Immature natural killer cell (primary cell): ENCODE results near the gene PSTK. TPM values are rescaled to one million over a fixed set of nuclear protein-coding genes. Genes with fewer than 3 reads are reported as not detected.
A peak's percentile ranks its signal among the peaks of the same experiment; 100 is the strongest.

Source experiments
- DNase-seq, 3 donors: peaks; one replicate each; pipeline ENCODE4 v3.0.0; 2022; ENCODE audit warnings: mixed read lengths in 1 of 3
- H3K27ac Mint-ChIP-seq, 6 donors: one replicate each; pipeline ENCODE4 v1.8.0; 2020; ENCODE audit warnings: mixed read lengths in 6 of 6, mild to moderate bottlenecking in 5 of 6, inconsistent platforms in 4 of 6, moderate library complexity in 3 of 6
- H3K27me3 Mint-ChIP-seq, 3 donors: one replicate each; pipeline ENCODE4 v1.8.0; 2020 to 2021; ENCODE audit warnings: low read depth in 3 of 3, mild to moderate bottlenecking in 3 of 3, mixed read lengths in 3 of 3, moderate library complexity in 3 of 3, inconsistent platforms in 1 of 3
- H3K36me3 Mint-ChIP-seq, 3 donors: one replicate each; pipeline ENCODE4 v1.8.0; 2020; ENCODE audit warnings: mixed read lengths in 3 of 3, inconsistent platforms in 2 of 3, mild to moderate bottlenecking in 2 of 3
- H3K4me1 Mint-ChIP-seq, 2 donors: one replicate each; pipeline ENCODE4 v1.8.0; 2020; ENCODE audit warnings: inconsistent platforms in 2 of 2, mild to moderate bottlenecking in 2 of 2, mixed read lengths in 2 of 2, moderate library complexity in 1 of 2
- H3K4me3 Mint-ChIP-seq, 5 donors: one replicate each; pipeline ENCODE4 v1.8.0; 2020; ENCODE audit warnings: mild to moderate bottlenecking in 5 of 5, mixed read lengths in 5 of 5, inconsistent platforms in 3 of 5, moderate library complexity in 3 of 5
- H3K9me3 Mint-ChIP-seq, 6 donors: one replicate each; pipeline ENCODE4 v1.8.0; 2020; ENCODE audit warnings: mild to moderate bottlenecking in 6 of 6, mixed read lengths in 6 of 6, inconsistent platforms in 4 of 6, moderate library complexity in 3 of 6
- polyA plus RNA-seq, 3 donors: library from polyadenylated mRNA; unstranded; fragments of 300-500 nt; fragmentation: Illumina TruSeq; gene quantifications; one replicate each; pipeline ENCODE4 v1.2.3, GENCODE V29; 2021

The PSTK gene
- polyA plus RNA-seq, 3 donors from 2014 or later, result 8.4 to 15.4 (median 9.5) TPM

GRCh38 chr10:122974023-122974422 lies 6.2 kb upstream of the PSTK start:
- H3K9me3 Mint-ChIP-seq, result peaks cover 0 to under 1% (median 0%) of the 10 kb centered on the region in 6 donors
- H3K36me3 Mint-ChIP-seq, result no peaks in the 10 kb centered on the region
- H3K4me3 Mint-ChIP-seq, result no peak overlapping the region
- DNase-seq, result no peak
- peaks cover 2 to 8% (median 5%) of the 10 kb centered on the region in 3 donors for H3K27me3 Mint-ChIP-seq
- H3K27ac Mint-ChIP-seq, result no peak overlapping the region
- peaks cover 0 to 4% of the 10 kb centered on the region in 2 donors for H3K4me1 Mint-ChIP-seq

DNA sequence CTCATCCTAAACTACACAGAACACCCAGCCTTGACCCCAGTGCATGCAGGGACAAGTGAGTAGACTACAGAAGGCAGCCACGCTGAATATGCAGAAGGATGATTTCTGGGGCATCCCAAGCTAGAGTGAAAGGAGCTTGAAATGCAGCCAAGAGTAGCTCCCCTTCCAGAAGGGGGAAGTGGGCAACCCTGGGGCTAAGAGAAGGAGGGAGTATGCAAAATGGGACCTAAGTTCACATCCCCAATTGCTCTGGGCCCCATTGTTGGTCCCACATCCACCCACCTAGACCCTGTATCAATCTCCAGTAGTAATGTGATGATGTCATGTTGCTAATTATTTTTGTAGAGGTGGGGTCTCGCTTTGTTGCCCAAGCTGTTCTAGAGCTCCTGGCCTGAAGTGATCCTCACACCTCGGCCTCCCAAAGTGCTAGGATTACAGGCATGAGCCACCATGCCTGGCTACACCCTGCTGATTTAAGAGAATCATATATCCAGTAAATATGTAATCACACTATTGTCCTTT lies 5.6 kb upstream of the PSTK start:
- Mint-ChIP-seq H3K4me1 (peaks cover 0 to 6% of the 10 kb centered on the region in 2 donors), H3K27ac (no peak overlapping the region), H3K36me3 (no peaks in the 10 kb centered on the region), H3K27me3 (peaks cover 2 to 8% (median 5%) of the 10 kb centered on the region in 3 donors), H3K9me3 (no peaks in the 10 kb centered on the region), H3K4me3 (no peak overlapping the region)
- DNase-seq, result no peak

GRCh38 chr10:122981066-122981464 lies 864 bp downstream of the PSTK start:
- Mint-ChIP-seq H3K4me3 (peak overlapping the region; percentile 88 to 93 (median 91)), H3K36me3 (peaks cover 4 to 6% (median 6%) of the 10 kb centered on the region in 3 donors), H3K9me3 (no peaks in the 10 kb centered on the region), H3K4me1 (peaks cover 16 to 28% of the 10 kb centered on the region in 2 donors), H3K27ac (peak overlapping the region; percentile 30 to 98 (median 92)), H3K27me3 (peaks cover 9 to 21% (median 10%) of the 10 kb centered on the region in 3 donors)
- DNase-seq, result no peak

DNA sequence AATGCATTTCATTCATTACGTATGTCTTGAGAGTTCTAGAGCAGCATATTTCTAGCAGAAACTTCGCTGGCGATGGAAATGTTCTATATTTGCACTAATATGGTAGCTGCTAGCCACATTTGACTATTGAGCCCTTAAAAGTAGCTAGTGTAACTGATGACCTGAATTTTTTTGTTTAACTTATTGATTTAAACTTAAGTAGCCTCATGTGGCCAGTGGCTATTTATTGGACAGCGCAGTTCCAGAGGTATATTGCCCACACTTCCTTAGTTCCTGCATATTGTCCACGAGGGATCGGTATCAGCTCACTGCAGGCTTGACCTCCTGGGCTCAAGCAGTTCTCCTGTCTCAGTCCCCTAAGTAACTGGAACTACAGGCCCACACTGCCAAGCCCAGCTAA lies 3.7 kb downstream of the PSTK start:
- Mint-ChIP-seq H3K27me3 (peaks cover 9 to 17% (median 10%) of the 10 kb centered on the region in 3 donors), H3K27ac (no peak overlapping the region), H3K9me3 (no peaks in the 10 kb centered on the region), H3K36me3 (peaks cover 4 to 11% (median 10%) of the 10 kb centered on the region in 3 donors), H3K4me1 (peaks cover 16 to 24% of the 10 kb centered on the region in 2 donors), H3K4me3 (no peak overlapping the region)
- DNase-seq, result no peak

GRCh38 chr10:122984708-122985107 lies 4.5 kb downstream of the PSTK start:
- H3K27me3 Mint-ChIP-seq, result peaks cover 9 to 17% (median 10%) of the 10 kb centered on the region in 3 donors
- H3K4me1 Mint-ChIP-seq, result peaks cover 16 to 22% of the 10 kb centered on the region in 2 donors
- H3K4me3 Mint-ChIP-seq, result no peak overlapping the region
- peaks cover 4 to 11% (median 10%) of the 10 kb centered on the region in 3 donors for H3K36me3 Mint-ChIP-seq
- H3K27ac Mint-ChIP-seq, result no peak overlapping the region
- DNase-seq, result no peak
- H3K9me3 Mint-ChIP-seq, result no peaks in the 10 kb centered on the region

DNA sequence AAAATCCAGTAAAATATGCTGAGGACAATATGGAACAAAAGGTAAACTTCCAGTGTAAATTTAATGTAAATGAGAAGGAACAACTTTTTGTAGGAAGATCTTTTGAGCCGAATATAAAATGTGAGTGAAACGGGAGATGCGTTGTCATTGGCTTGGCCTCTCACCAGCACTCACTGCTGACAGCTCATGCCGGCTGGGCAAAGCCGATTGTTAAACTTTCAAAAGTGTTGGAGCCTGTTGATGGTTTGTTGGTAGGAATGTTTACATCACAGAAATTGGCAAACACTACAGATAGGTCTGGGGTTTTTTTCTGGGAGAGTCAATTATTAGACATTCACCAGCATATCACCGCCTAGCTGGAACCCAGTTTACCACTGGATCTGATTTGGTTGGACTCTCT lies 6.1 kb downstream of the PSTK start:
- H3K27me3 Mint-ChIP-seq, result peaks cover 0 to 2% (median 1%) of the 10 kb centered on the region in 3 donors
- no peak overlapping the region for H3K27ac Mint-ChIP-seq
- no peaks in the 10 kb centered on the region for H3K9me3 Mint-ChIP-seq
- no peak for DNase-seq
- H3K36me3 Mint-ChIP-seq, result peaks cover 4 to 14% (median 10%) of the 10 kb centered on the region in 3 donors
- H3K4me1 Mint-ChIP-seq, result peaks cover 2 to 7% of the 10 kb centered on the region in 2 donors
- no peak overlapping the region for H3K4me3 Mint-ChIP-seq

- no peak overlapping the region for H3K4me3 Mint-ChIP-seq
- no peaks in the 10 kb centered on the region for H3K9me3 Mint-ChIP-seq
- peaks cover 0 to 2% (median 0%) of the 10 kb centered on the region in 3 donors for H3K27me3 Mint-ChIP-seq
- peaks cover 4 to 17% (median 10%) of the 10 kb centered on the region in 3 donors for H3K36me3 Mint-ChIP-seq
- H3K27ac Mint-ChIP-seq, result no peak overlapping the region
- no peaks in the 10 kb centered on the region for H3K4me1 Mint-ChIP-seq
- DNase-seq, result no peak
These were observed 8.3 kb downstream of the PSTK start for GRCh38 chr10:122988501-122988900.

DNA sequence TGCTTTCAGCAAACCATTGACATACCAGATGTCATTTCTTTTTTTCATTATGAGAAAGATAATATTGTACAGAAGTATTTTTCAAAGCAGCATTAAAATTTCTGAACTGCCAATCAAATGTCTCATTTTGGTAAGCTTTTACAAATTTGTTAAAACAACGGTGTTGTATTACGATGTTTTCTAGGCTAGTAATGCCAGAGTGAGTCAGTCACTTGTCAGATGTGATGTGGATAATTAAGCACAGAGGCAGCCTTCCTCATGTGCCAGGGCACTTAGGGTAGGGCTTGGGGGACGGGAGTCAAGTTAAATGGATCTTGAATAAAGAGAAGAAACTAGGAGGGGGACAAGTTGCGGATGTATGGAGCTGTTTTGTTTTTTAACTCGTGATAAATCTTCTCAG lies 10.1 kb downstream of the PSTK start:
- DNase-seq, result no peak
- Mint-ChIP-seq H3K4me1 (no peaks in the 10 kb centered on the region), H3K4me3 (no peak overlapping the region), H3K9me3 (no peaks in the 10 kb centered on the region), H3K27ac (peak overlapping the region in 3 of 6 donors; percentile 25 to 72 (median 69)), H3K27me3 (peaks cover 0 to 2% (median 0%) of the 10 kb centered on the region in 3 donors), H3K36me3 (peaks cover 5 to 24% (median 6%) of the 10 kb centered on the region in 3 donors)

DNA sequence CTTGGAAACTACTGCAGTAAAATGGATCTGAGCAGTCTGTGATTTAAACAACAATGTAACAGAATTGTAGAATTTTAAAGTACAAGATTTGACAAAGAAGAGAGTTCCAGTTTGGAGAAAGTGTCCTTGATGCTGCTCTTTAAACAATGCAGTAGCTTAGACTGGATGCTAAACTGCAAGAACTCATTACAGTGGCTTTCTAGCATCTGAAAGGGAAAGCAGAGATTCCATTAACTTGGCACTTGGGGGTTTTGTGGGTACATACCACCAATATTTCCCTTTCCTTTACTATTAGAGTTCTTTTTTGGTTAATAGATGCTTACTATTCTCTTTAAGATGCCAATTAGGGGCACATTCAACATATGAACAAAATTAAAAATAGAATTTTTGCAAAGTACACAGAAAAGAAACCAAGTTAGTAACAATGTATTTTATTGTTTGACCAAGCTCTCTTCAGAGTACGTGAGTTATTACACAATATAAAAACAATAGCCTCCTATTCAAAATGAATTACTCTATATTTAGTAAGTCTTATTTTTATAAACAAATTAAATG lies 11.9 kb downstream of the PSTK start:
- peaks cover 2 to 26% (median 9%) of the 10 kb centered on the region in 3 donors for H3K36me3 Mint-ChIP-seq
- no peaks in the 10 kb centered on the region for H3K9me3 Mint-ChIP-seq
- no peaks in the 10 kb centered on the region for H3K27me3 Mint-ChIP-seq
- H3K4me3 Mint-ChIP-seq, result no peak overlapping the region
- no peak for DNase-seq
- H3K4me1 Mint-ChIP-seq, result no peaks in the 10 kb centered on the region
- no peak overlapping the region for H3K27ac Mint-ChIP-seq

DNA sequence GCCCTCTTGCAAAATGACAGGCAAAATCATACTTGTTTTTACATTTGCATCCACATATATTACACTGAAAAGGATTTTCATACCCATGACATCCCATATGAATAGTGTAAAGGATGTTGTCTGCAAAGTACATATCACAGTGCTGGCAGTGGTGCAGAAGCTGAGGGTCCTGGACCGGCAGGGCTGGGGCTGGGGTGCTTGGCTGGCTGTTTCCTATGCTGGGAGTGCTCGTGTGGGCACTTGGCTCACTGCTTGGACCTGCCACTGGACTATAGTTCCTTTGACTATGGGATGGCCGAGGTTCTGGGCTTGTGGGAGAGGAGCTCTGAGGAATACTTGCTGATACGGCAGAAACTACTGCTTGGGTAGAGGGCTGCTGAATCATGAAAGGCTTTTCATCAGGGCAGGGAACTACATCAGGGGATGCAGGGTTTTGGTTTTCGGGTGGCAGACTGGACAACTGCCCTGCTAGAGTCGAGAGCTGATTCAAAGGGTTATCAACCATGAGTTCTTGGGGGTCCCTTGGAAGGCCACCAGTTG lies 13.7 kb downstream of the PSTK start:
- Mint-ChIP-seq H3K27ac (peak overlapping the region in 1 of 6 donors; percentile 44), H3K4me1 (peaks cover 4 to 7% of the 10 kb centered on the region in 2 donors), H3K4me3 (no peak overlapping the region), H3K9me3 (no peaks in the 10 kb centered on the region), H3K36me3 (peaks cover 0 to 32% (median 17%) of the 10 kb centered on the region in 3 donors), H3K27me3 (no peaks in the 10 kb centered on the region)
- DNase-seq, result no peak

- no peaks in the 10 kb centered on the region for H3K27me3 Mint-ChIP-seq
- H3K4me3 Mint-ChIP-seq, result no peak overlapping the region
- H3K36me3 Mint-ChIP-seq, result peaks cover 0 to 29% (median 17%) of the 10 kb centered on the region in 3 donors
- no peak overlapping the region for H3K27ac Mint-ChIP-seq
- DNase-seq, result no peak
- H3K4me1 Mint-ChIP-seq, result peaks cover 17 to 28% of the 10 kb centered on the region in 2 donors
- H3K9me3 Mint-ChIP-seq, result no peaks in the 10 kb centered on the region
These were observed 15.7 kb downstream of the PSTK start for GRCh38 chr10:122995936-122996335.

- peaks cover 0 to 26% (median 17%) of the 10 kb centered on the region in 3 donors for H3K36me3 Mint-ChIP-seq
These were observed 17.7 kb downstream of the PSTK start for GRCh38 chr10:122997864-122998263.

GRCh38 chr10:122998360-122998917 lies 18.2 kb downstream of the PSTK start:
- peaks cover 0 to 1% (median 0%) of the 10 kb centered on the region in 3 donors for H3K27me3 Mint-ChIP-seq
- no peak for DNase-seq
- H3K4me1 Mint-ChIP-seq, result peaks cover 22 to 42% of the 10 kb centered on the region in 2 donors
- H3K9me3 Mint-ChIP-seq, result no peaks in the 10 kb centered on the region
- peak overlapping the region in 1 of 6 donors; percentile 3 for H3K27ac Mint-ChIP-seq
- peaks cover 0 to 26% (median 17%) of the 10 kb centered on the region in 3 donors for H3K36me3 Mint-ChIP-seq
- no peak overlapping the region for H3K4me3 Mint-ChIP-seq

More at GRCh38 chr10:122997864-122998263, 17.7 kb downstream of the PSTK start:
- DNase-seq, result no peak
- H3K27me3 Mint-ChIP-seq, result peaks cover 0 to 1% (median 0%) of the 10 kb centered on the region in 3 donors
- H3K27ac Mint-ChIP-seq, result no peak overlapping the region
- H3K4me3 Mint-ChIP-seq, result no peak overlapping the region
- no peaks in the 10 kb centered on the region for H3K9me3 Mint-ChIP-seq
- H3K4me1 Mint-ChIP-seq, result peaks cover 22 to 38% of the 10 kb centered on the region in 2 donors

DNA sequence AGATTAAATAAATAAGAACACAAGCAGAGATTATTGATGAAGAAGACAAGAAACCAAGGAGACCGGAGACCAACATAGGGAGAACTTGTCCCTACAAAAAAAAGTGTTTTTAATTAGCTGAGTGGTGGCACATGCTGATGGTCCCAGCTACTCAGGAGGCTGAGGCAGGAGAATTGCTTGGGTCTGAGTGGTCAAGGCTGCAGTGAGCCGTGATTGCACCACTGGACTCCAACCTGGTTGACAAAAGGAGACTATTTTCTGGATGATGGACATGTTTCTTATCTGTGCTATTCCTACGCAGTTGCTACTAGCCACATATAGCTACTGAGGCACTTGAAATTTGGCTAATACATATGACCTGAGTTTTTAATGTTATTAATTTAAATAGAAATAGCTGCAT lies 18.7 kb downstream of the PSTK start:
- Mint-ChIP-seq H3K27ac (no peak overlapping the region), H3K27me3 (peaks cover 0 to 1% (median 0%) of the 10 kb centered on the region in 3 donors), H3K4me1 (peaks cover 22 to 47% of the 10 kb centered on the region in 2 donors), H3K36me3 (peaks cover 0 to 24% (median 15%) of the 10 kb centered on the region in 3 donors), H3K4me3 (no peak overlapping the region), H3K9me3 (no peaks in the 10 kb centered on the region)
- no peak for DNase-seq
